HCT116 (cell line): Measurements from ENCODE around the gene KCNQ4.

ENCODE experiments used
- EZH2 ChIP-seq: fragments of 200-600 bp; sonication (generic); IDR thresholded peaks from 2 replicates; pipeline ENCODE4 v1.6.1; 2017; ENCODE audit warnings: antibody characterized with exemption, mixed run types
- TF ChIP-seq, protein P1 (sequence below), 3 experiments: fragments of 200-600 bp in 1 of 3; sonication (generic) in 1 of 3; IDR thresholded peaks in 2 of 3; conservative IDR thresholded peaks in 1 of 3; 2 replicates each; pipeline ENCODE4 v1.5.1; 2012 to 2017; ENCODE audit warnings: low read depth in 2 of 3, low read length in 2 of 3, antibody characterized with exemption in 1 of 3, borderline replicate concordance in 1 of 3, control low read depth in 1 of 3, mild to moderate bottlenecking in 1 of 3, mixed read lengths in 1 of 3, mixed run types in 1 of 3, moderate library complexity in 1 of 3; ENCODE audit not compliant: insufficient read depth in 1 of 3

DNA sequence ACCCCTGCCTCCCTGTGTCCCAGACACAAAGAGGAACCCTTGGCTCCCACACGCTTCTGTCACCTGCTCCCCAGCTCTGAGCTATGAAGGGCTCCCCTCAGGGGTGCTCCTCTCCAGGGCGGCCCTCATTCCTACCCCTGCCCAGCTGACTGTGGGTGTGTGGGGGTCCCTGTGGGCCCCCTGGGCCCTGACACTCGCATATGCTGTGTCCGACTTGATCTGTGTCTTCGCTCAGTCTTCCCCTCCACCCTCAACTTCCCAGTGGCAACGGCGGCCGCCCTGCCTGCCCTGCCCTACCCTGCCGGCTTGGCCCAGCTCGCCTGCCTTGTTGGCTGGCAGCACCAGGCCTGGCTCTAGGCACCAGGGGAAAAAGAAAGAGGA lies 1.2 kb downstream of the KCNQ4 start:
- TF ChIP-seq EZH2 = no peak
- TF ChIP-seq, protein P1, sequence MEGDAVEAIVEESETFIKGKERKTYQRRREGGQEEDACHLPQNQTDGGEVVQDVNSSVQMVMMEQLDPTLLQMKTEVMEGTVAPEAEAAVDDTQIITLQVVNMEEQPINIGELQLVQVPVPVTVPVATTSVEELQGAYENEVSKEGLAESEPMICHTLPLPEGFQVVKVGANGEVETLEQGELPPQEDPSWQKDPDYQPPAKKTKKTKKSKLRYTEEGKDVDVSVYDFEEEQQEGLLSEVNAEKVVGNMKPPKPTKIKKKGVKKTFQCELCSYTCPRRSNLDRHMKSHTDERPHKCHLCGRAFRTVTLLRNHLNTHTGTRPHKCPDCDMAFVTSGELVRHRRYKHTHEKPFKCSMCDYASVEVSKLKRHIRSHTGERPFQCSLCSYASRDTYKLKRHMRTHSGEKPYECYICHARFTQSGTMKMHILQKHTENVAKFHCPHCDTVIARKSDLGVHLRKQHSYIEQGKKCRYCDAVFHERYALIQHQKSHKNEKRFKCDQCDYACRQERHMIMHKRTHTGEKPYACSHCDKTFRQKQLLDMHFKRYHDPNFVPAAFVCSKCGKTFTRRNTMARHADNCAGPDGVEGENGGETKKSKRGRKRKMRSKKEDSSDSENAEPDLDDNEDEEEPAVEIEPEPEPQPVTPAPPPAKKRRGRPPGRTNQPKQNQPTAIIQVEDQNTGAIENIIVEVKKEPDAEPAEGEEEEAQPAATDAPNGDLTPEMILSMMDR (IDR thresholded peaks at IDR 0.05 in 2 of 3, conservative IDR thresholded peaks at IDR 0.05 in 1 of 3; ENCODE audit: borderline replicate concordance in 1 of 3, insufficient read depth in 1 of 3, low read depth in 2 of 3, low read length in 2 of 3) = no peak
